CD8-positive, alpha-beta memory T cell (primary cell): ENCODE measurements around the gene UBE2H. TPM values are rescaled to one million over a fixed set of nuclear protein-coding genes. Genes with fewer than 3 reads are reported as not detected.
"Not testable (repeated sequence)": the region's sequence is repeated elsewhere in the genome, so short reads cannot be mapped to it uniquely, and the experiment has no call there.

ENCODE experiments used
- CTCF ChIA-PET: fragments of 350-600 bp; sonication (Branson Sonifier 250); formaldehyde crosslinking; loops from one replicate; lab custom pipeline; 2021; ENCODE audit warnings: antibody characterized with exemption; lab: Charles Lee
- POLR2A ChIA-PET: fragments of 350-600 bp; sonication (Branson Sonifier 250); formaldehyde crosslinking; loops from one replicate; lab custom pipeline; 2021; ENCODE audit warnings: antibody characterized with exemption; lab: Charles Lee
- DNase-seq, 5 donors: peaks; one replicate each; pipeline versions ENCODE4 v3.0.0 to v3.0.0-alpha.2; 2020 to 2022; ENCODE audit warnings: mixed read lengths in 1 of 5
- H3K27ac ChIP-seq: one replicate; pipeline ENCODE4 v1.7.0; 2013; ENCODE audit warnings: low read depth, mild to moderate bottlenecking, low read length, moderate library complexity
- H3K27me3 ChIP-seq: 2 replicates; pipeline ENCODE4 v1.7.0; 2013; ENCODE audit warnings: low read length, mild to moderate bottlenecking; ENCODE audit not compliant: insufficient read depth, poor library complexity, severe bottlenecking
- H3K36me3 ChIP-seq: 2 replicates; pipeline ENCODE4 v1.7.0; 2013; ENCODE audit warnings: mild to moderate bottlenecking, low read length, moderate library complexity; ENCODE audit not compliant: insufficient read depth
- H3K4me1 ChIP-seq: 2 replicates; pipeline ENCODE4 v1.7.0; 2013; ENCODE audit warnings: mild to moderate bottlenecking, low read length, moderate library complexity; ENCODE audit not compliant: insufficient read depth
- H3K4me3 ChIP-seq: 2 replicates; pipeline ENCODE4 v1.7.0; 2013; ENCODE audit warnings: mild to moderate bottlenecking, low read length
- H3K9me3 ChIP-seq: 2 replicates; pipeline ENCODE4 v1.7.0; 2013; ENCODE audit warnings: mild to moderate bottlenecking, low read length
- H3K27ac Mint-ChIP-seq, 8 donors: one replicate each; pipeline ENCODE4 v1.8.0; 2020 to 2021; ENCODE audit warnings: mixed read lengths in 8 of 8, mild to moderate bottlenecking in 6 of 8, inconsistent platforms in 3 of 8, moderate library complexity in 3 of 8
- H3K27me3 Mint-ChIP-seq, 2 donors: one replicate each; pipeline ENCODE4 v1.8.0; 2020 to 2021; ENCODE audit warnings: mixed read lengths in 2 of 2, mild to moderate bottlenecking in 1 of 2, moderate library complexity in 1 of 2
- H3K36me3 Mint-ChIP-seq, 3 donors: one replicate each; pipeline ENCODE4 v1.8.0; 2020 to 2021; ENCODE audit warnings: mixed read lengths in 3 of 3, inconsistent platforms in 1 of 3, mild to moderate bottlenecking in 1 of 3
- H3K4me1 Mint-ChIP-seq, 3 donors: one replicate each; pipeline ENCODE4 v1.8.0; 2020 to 2021; ENCODE audit warnings: mixed read lengths in 3 of 3, inconsistent platforms in 1 of 3, mild to moderate bottlenecking in 1 of 3
- H3K4me3 Mint-ChIP-seq, 7 donors: one replicate each; pipeline ENCODE4 v1.8.0; 2020 to 2021; ENCODE audit warnings: mixed read lengths in 7 of 7, mild to moderate bottlenecking in 6 of 7, moderate library complexity in 4 of 7, inconsistent platforms in 2 of 7
- H3K9me3 Mint-ChIP-seq, 5 donors: one replicate each; pipeline ENCODE4 v1.8.0; 2020 to 2022; ENCODE audit warnings: mixed read lengths in 5 of 5, mild to moderate bottlenecking in 3 of 5, moderate library complexity in 2 of 5, inconsistent platforms in 1 of 5
- polyA plus RNA-seq: library from polyadenylated mRNA; unstranded; fragments of 300-500 nt; fragmentation: Illumina TruSeq; gene quantifications from one replicate; pipeline ENCODE4 v1.2.3, GENCODE V29; 2021
- total RNA-seq, 2 experiments: library from RNA; stranded (reverse); gene quantifications; one replicate each; pipeline ENCODE4 v1.2.3, GENCODE V29; 2021

The UBE2H gene
- total and polyA plus RNA-seq, 3 experiments from 2014 or later = 15.3 to 45.2 (median 21.5) TPM

DNA sequence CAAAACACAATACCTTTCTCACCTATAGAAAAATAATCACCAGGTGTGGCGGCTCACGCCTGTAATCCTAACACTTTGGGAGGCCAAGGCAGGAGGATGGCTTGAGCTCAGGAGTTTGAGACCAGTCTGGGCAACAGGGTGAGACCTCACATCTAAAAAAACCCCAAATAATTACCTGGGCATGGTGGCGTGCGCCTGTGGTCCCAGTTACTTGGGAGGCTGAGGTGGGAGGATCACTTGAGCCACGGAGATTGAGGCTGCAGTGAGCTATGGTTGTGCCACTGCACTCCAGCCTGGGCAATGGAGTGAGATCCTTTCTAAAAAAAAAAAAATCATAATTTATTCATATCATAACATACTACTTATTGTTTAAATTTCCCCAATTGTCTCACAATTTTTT, 129.6 kb downstream of the UBE2H start:
- H3K9me3 ChIP-seq, H3K36me3 ChIP-seq, H3K27me3 Mint-ChIP-seq, H3K27ac ChIP-seq, H3K27ac Mint-ChIP-seq, H3K27me3 ChIP-seq, H3K9me3 Mint-ChIP-seq, H3K36me3 Mint-ChIP-seq, H3K4me3 Mint-ChIP-seq, H3K4me3 ChIP-seq, H3K4me1 ChIP-seq, DNase-seq: not testable (repeated sequence)
- peaks cover 0 to 14% (median 7%) of the 10 kb centered on the region in 3 donors for H3K4me1 Mint-ChIP-seq
- POLR2A ChIA-PET = interaction anchor here (0.7 kb wide), 1 partner anchor 1276 kb away, joined by 3 read pairs; no protein-coding TSS in a partner anchor
- CTCF ChIA-PET = interaction anchor here (1.0 kb wide), 1 partner anchor 447 kb away, joined by 3 read pairs; no protein-coding TSS in a partner anchor

- DNase-seq = no peak
- no peak overlapping the region for H3K27ac ChIP-seq
- CTCF ChIA-PET = no interaction called here
- Mint-ChIP-seq H3K36me3 (peaks cover 0 to 14% (median 0%) of the 10 kb centered on the region in 3 donors), H3K9me3 (peaks cover 0 to 14% (median 13%) of the 10 kb centered on the region in 5 donors), H3K4me1 (peaks cover 0 to 14% (median 7%) of the 10 kb centered on the region in 3 donors), H3K27me3 (peaks cover 3 to 7% of the 10 kb centered on the region in 2 donors), H3K27ac (no peak overlapping the region), H3K4me3 (no peak overlapping the region)
- H3K27me3 ChIP-seq = no peaks in the 10 kb centered on the region
- peaks cover 9% of the 10 kb centered on the region for H3K4me1 ChIP-seq
- POLR2A ChIA-PET = interaction anchor here (0.6 kb wide), 1 partner anchor 131 kb away, joined by 3 read pairs; no protein-coding TSS in a partner anchor
- no peaks in the 10 kb centered on the region for H3K36me3 ChIP-seq
- no peak overlapping the region for H3K4me3 ChIP-seq
- no peaks in the 10 kb centered on the region for H3K9me3 ChIP-seq
Measured at GRCh38 chr7:129821476-129821875, 131.3 kb downstream of the UBE2H start.

- DNase-seq = no peak
- Mint-ChIP-seq H3K27ac (no peak overlapping the region), H3K4me1 (no peaks in the 10 kb centered on the region), H3K27me3 (peaks cover 6 to 11% of the 10 kb centered on the region in 2 donors), H3K4me3 (no peak overlapping the region), H3K9me3 (peaks cover 0 to 14% (median 13%) of the 10 kb centered on the region in 5 donors), H3K36me3 (peaks cover 0 to 14% (median 0%) of the 10 kb centered on the region in 3 donors)
- H3K9me3 ChIP-seq = no peaks in the 10 kb centered on the region
- H3K27ac ChIP-seq = no peak overlapping the region
- no peaks in the 10 kb centered on the region for H3K27me3 ChIP-seq
- H3K4me3 ChIP-seq = no peak overlapping the region
- ChIA-PET POLR2A (no interaction called here), CTCF (no interaction called here)
- H3K4me1 ChIP-seq = no peaks in the 10 kb centered on the region
- H3K36me3 ChIP-seq = no peaks in the 10 kb centered on the region
Measured at GRCh38 chr7:129816742-129817141, 136.0 kb downstream of the UBE2H start.

DNA sequence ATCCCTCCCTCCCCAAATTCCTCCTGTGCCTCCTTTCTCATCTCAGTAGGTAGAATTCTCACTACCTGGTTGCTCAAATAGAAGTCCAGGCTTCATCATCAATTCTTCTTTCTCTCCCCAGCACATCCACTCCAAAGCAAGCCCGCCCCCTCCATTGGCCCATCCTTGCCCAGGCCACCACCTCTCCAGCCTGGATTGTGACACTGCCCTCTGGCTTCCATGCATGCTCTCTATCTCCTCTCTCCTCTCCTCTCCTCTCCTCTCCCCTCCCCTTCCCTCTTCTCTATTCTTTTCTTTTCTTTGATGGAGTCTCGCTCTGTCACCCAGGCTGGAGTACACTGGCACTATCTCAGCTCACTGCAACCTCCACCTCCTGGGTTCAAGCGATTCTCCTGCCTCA, 144.9 kb downstream of the UBE2H start:
- no peak for DNase-seq
- H3K27ac Mint-ChIP-seq = no peak overlapping the region
- Histone ChIP-seq H3K4me3 (no peak overlapping the region), H3K36me3 (no peaks in the 10 kb centered on the region), H3K27me3 (no peaks in the 10 kb centered on the region), H3K27ac (no peak overlapping the region), H3K4me1 (no peaks in the 10 kb centered on the region), H3K9me3 (no peaks in the 10 kb centered on the region)
- no peak overlapping the region for H3K4me3 Mint-ChIP-seq
- no peaks in the 10 kb centered on the region for H3K9me3 Mint-ChIP-seq
- POLR2A ChIA-PET = no interaction called here
- CTCF ChIA-PET = no interaction called here
- H3K36me3 Mint-ChIP-seq = no peaks in the 10 kb centered on the region
- H3K4me1 Mint-ChIP-seq = no peaks in the 10 kb centered on the region
- peaks cover 7 to 8% of the 10 kb centered on the region in 2 donors for H3K27me3 Mint-ChIP-seq

GRCh38 chr7:129804890-129805719, 147.7 kb downstream of the UBE2H start:
- Histone ChIP-seq H3K4me1 (no peaks in the 10 kb centered on the region), H3K4me3 (no peak overlapping the region), H3K9me3 (no peaks in the 10 kb centered on the region), H3K27ac (no peak overlapping the region), H3K36me3 (no peaks in the 10 kb centered on the region), H3K27me3 (no peaks in the 10 kb centered on the region)
- H3K4me1 Mint-ChIP-seq = no peaks in the 10 kb centered on the region
- DNase-seq = peak in 1 of 5 donors; percentile 33
- H3K36me3 Mint-ChIP-seq = no peaks in the 10 kb centered on the region
- no peak overlapping the region for H3K27ac Mint-ChIP-seq
- POLR2A ChIA-PET = no interaction called here
- H3K27me3 Mint-ChIP-seq = peaks cover 7 to 19% of the 10 kb centered on the region in 2 donors
- H3K9me3 Mint-ChIP-seq = no peaks in the 10 kb centered on the region
- H3K4me3 Mint-ChIP-seq = no peak overlapping the region
- CTCF ChIA-PET = no interaction called here

- H3K27me3 Mint-ChIP-seq = peaks cover 7 to 19% of the 10 kb centered on the region in 2 donors
- H3K27me3 ChIP-seq = no peaks in the 10 kb centered on the region
- ChIA-PET POLR2A (no interaction called here), CTCF (interaction anchor here (1.2 kb wide), 1 partner anchor 21 kb away, joined by 3 read pairs; no protein-coding TSS in a partner anchor)
- H3K36me3 Mint-ChIP-seq = no peaks in the 10 kb centered on the region
- no peaks in the 10 kb centered on the region for H3K36me3 ChIP-seq
- H3K27ac Mint-ChIP-seq = no peak overlapping the region
- H3K27ac ChIP-seq = no peak overlapping the region
- H3K9me3 Mint-ChIP-seq = no peaks in the 10 kb centered on the region
- no peaks in the 10 kb centered on the region for H3K4me1 ChIP-seq
- H3K4me1 Mint-ChIP-seq = no peaks in the 10 kb centered on the region
- H3K9me3 ChIP-seq = no peaks in the 10 kb centered on the region
- H3K4me3 Mint-ChIP-seq = no peak overlapping the region
- H3K4me3 ChIP-seq = no peak overlapping the region
- peak in 1 of 5 donors; percentile 27 for DNase-seq
Measured at GRCh38 chr7:129804111-129804889, 148.5 kb downstream of the UBE2H start.

- no peaks in the 10 kb centered on the region for H3K9me3 ChIP-seq
- no peak overlapping the region for H3K27ac ChIP-seq
- no peaks in the 10 kb centered on the region for H3K4me1 ChIP-seq
- no peak for DNase-seq
- no peaks in the 10 kb centered on the region for H3K4me1 Mint-ChIP-seq
- no peak overlapping the region for H3K4me3 ChIP-seq
- H3K36me3 Mint-ChIP-seq = no peaks in the 10 kb centered on the region
- peaks cover 7 to 19% of the 10 kb centered on the region in 2 donors for H3K27me3 Mint-ChIP-seq
- POLR2A ChIA-PET = no interaction called here
- no peaks in the 10 kb centered on the region for H3K27me3 ChIP-seq
- H3K4me3 Mint-ChIP-seq = no peak overlapping the region
- H3K27ac Mint-ChIP-seq = no peak overlapping the region
- H3K36me3 ChIP-seq = no peaks in the 10 kb centered on the region
- CTCF ChIA-PET = interaction anchor here (1.2 kb wide), 1 partner anchor 21 kb away, joined by 3 read pairs; no protein-coding TSS in a partner anchor
- no peaks in the 10 kb centered on the region for H3K9me3 Mint-ChIP-seq
Measured at GRCh38 chr7:129803546-129804081, 149.1 kb downstream of the UBE2H start.
